ENCODE measurements around the gene ISG15.

ISG15 gene

DNA sequence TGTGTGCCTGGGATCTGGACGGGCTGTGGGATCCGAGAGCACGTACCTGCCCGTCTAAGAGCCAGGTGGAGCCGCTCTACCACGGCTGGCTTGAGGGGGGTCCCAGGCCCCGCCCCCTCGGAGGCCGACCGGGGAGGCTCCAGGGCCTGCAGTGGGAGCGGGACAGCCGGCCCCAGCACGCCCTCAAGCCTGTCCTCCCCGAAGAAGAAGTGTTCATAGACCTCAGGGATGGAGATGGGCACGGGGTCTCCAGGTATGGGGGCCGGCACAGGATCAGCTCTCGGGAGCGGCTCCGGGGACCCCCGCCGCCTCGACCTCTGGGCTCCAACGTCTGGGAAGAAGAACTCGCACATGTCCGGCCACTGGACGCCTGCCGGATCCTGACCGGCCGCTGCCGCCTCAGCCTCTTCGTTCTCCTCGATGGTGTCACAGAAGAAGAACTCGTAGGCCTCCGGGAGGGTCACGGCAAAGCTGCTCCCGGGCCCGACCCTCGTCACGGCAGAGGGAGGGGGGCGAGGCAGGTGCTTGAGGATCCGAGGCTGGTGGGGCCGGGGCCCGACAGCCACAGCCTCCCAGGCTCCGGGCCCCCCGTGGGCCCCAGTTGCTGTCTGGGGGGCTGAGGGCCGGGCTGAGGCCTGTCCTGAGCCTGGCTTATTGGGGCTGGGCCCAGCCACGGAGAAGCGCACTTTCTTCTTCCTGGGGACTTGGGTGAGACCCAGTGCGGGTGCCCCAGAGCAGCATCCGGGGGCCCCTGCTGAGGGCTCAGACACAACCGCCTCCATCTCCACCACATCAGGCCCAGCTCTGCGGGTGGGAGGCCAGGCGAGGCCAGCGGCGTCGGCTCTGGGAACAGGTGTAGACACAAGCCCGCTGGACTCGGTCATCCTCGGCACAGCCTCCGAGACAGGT, 34.2 kb upstream of the ISG15 start:
- TF ChIP-seq, protein P1, sequence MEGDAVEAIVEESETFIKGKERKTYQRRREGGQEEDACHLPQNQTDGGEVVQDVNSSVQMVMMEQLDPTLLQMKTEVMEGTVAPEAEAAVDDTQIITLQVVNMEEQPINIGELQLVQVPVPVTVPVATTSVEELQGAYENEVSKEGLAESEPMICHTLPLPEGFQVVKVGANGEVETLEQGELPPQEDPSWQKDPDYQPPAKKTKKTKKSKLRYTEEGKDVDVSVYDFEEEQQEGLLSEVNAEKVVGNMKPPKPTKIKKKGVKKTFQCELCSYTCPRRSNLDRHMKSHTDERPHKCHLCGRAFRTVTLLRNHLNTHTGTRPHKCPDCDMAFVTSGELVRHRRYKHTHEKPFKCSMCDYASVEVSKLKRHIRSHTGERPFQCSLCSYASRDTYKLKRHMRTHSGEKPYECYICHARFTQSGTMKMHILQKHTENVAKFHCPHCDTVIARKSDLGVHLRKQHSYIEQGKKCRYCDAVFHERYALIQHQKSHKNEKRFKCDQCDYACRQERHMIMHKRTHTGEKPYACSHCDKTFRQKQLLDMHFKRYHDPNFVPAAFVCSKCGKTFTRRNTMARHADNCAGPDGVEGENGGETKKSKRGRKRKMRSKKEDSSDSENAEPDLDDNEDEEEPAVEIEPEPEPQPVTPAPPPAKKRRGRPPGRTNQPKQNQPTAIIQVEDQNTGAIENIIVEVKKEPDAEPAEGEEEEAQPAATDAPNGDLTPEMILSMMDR (IDR thresholded peaks at IDR 0.05; ENCODE audit: extremely low read depth, missing control alignments), result no peak
- no peak for DNase-seq (ENCODE audit: low spot score)

DNA sequence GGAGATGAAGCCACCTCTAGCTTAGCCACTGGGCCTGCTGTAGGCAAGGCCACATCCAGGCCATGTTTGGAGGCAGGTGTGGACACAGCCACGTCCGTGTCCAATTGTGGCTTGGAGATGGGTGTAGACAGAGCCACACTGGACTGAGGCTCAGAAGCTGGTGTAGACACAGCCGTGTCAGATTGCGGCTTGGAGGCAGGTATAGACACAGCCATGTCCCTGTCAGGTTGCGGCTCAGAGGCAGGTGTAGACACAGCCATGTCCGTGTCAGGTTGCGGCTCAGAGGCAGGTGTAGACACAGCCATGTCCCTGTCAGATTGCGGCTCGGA, 33.6 kb upstream of the ISG15 start:
- DNase-seq (ENCODE audit: low spot score), result no peak
- TF ChIP-seq, protein P1 (IDR thresholded peaks at IDR 0.05; ENCODE audit: extremely low read depth, missing control alignments), result no peak

DNA sequence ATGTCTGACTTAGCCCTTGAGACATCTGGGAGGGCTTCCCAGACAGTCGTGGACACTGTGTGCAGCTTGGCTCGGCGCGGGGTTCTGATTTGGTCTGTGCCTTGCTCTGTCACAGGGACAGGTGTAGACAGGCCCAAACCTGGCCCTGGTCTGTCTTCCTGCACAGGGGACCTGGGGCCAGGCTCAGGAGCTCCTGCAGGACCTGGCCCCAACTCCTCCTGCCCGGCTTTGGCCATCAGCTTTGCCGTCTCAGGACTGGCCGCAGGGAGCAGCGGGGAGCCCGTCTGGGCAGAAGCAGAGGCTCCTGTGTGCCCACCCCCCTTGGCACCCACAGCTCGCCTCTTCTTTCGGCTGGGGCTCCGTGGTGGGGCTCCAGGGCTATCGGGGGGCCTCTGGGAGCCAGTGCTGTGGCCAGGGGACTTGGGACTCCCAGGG, 33.1 kb upstream of the ISG15 start:
- DNase-seq (ENCODE audit: low spot score), result no peak
- TF ChIP-seq, protein P1 (IDR thresholded peaks at IDR 0.05; ENCODE audit: extremely low read depth, missing control alignments), result no peak

DNA sequence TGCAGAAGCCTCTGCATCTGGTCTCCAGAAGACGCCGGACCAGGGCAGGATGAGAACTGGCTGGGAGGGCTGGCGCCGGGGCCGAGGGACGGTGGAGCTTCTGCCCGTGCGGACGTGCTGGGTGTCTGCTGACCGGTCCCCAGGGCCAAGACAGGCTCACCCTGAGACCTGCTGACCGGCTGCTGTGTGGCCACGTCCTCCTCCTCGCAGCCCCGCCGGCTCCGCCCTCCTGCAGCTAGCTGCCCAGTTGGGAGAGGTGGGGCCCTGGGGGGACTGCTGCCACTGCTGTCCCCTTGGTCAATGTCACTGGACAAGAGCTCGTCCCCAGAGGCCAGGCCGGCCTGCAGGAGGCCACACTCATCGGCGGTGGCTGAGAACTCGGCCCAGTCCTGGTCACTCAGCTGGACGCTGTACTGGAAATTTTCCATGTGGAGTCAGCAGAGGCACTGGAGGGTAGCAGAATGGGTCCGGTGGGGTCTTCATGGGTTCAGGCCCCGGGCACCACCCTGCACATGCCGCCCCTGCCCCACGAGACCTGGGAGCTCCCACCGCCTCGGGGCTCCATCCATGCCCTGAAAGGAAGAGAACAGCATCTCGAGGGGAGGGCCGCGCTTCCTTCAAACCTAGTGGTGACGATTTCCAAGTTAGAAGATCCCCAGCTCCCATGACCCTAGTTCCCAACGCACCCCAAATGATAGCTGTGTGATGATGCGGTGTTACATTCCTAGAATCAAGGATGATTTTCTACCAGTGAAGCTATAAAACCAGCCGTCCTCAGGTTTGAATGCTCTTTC, 32.5 kb upstream of the ISG15 start:
- no peak for DNase-seq (ENCODE audit: low spot score)

DNA sequence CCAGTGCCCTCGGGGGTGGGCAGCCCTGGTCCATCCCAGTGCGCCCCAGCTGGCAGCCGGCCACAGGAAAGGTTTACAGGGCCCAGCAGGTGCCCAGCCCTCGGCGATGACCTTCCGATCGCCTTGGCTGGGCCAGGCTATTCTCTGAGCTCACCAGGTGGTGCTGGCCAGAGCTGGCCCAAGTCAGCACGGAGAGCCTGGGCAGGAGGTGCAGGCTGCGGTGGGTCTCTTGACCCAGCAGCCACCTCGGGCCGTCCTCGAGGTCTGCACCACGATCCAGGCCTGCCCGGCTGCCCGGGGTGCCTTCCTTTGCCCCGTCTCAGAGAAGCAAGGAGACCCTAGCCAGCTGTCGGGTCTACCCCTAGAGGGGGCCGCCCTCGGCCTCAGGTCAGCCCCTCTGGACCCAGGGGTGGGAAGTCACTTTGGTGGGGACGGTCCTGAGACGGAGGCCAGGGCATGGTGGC, 31.8 kb upstream of the ISG15 start:
- TF ChIP-seq, protein P1 (IDR thresholded peaks at IDR 0.05; ENCODE audit: extremely low read depth, missing control alignments), result no peak
- no peak for DNase-seq (ENCODE audit: low spot score)

More for the DNA sequence above, 32.5 kb upstream of the ISG15 start:
- TF ChIP-seq, protein P1 (IDR thresholded peaks at IDR 0.05; ENCODE audit: extremely low read depth, missing control alignments), result no peak

DNA sequence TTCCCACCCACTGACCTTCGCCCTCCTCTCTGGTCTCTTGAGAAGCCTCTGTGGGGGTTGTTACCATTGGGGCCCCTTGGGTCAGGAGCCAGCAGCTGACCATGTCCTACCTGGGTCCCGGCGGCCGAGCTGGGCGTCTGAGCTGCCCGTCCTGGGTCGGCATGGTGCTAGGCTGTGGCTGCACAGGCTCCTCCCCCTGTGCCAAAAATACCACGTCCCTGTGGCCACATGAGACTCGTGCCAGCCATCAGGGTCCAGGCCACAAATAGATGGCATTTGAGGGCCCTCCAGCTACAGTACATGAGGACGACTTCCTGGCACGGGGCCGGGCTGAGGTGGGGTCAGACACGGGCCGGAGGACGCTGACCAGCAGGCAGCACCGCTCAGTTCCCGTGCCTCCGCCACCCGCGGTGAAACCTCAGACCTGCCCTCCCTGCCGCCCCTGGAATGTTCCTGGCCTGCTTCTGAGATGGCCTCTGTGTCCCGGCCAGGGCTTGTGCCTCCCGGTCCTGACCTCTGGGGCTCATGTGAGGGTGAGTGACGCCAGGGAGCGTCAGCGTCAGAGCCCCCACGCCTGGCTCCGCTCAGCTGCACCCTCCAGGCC, 31.2 kb upstream of the ISG15 start, which contains the start of gene PERM1:
Gene PERM1, minus strand, starts transcription at position 139 of the 604 bp plus-strand sequence. CDS start 1,064 bp downstream, outside the sequence.
- DNase-seq (ENCODE audit: low spot score), result no peak
- TF ChIP-seq, protein P1 (IDR thresholded peaks at IDR 0.05; ENCODE audit: extremely low read depth, missing control alignments), result no peak
